Retinal pigment epithelial cell (primary cell): ENCODE results near the gene RPS16.

ENCODE experiments used
- DNase-seq: peaks from one replicate; pipeline ENCODE4 v3.0.0-alpha.2; 2010; ENCODE audit warnings: low read depth
- H3K4me3 ChIP-seq: 2 replicates; pipeline ENCODE4 v1.5.1; 2011; ENCODE audit warnings: mild to moderate bottlenecking, low read length, control low read depth, moderate library complexity
- CTCF ChIP-seq: conservative IDR thresholded peaks from 2 replicates; pipeline ENCODE4 v1.5.1; 2011; ENCODE audit warnings: low read depth, low read length, control low read depth, inconsistent platforms

The RPS16 gene

DNA sequence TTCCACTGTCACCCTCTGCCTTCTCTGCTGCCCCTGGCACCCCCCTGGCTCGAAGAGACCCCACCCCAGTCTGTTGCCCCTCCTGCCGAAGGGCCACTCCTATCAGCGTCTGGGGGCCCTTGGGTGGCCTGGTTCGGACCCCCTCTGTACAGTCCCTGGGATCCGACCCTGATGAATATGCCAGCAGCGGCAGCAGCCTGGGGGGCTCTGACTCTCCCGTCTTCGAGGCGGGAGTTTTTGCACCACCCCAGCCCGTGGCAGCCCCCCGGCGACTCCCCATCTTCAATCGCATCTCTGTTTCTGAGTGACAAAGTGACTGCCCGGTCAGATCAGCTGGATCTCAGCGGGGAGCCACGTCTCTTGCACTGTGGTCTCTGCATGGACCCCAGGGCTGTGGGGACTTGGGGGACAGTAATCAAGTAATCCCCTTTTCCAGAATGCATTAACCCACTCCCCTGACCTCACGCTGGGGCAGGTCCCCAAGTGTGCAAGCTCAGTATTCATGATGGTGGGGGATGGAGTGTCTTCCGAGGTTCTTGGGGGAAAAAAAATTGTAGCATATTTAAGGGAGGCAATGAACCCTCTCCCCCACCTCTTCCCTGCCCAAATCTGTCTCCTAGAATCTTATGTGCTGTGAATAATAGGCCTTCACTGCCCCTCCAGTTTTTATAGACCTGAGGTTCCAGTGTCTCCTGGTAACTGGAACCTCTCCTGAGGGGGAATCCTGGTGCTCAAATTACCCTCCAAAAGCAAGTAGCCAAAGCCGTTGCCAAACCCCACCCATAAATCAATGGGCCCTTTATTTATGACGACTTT, 27.1 kb downstream of the RPS16 start:
- no peak for TF ChIP-seq CTCF
- H3K4me3 ChIP-seq: peak overlapping the region; percentile 89
- DNase-seq: no peak

- TF ChIP-seq CTCF: no peak
- no peak for DNase-seq
- peak overlapping the region; percentile 89 for H3K4me3 ChIP-seq
These were observed 27.9 kb downstream of the RPS16 start for GRCh38 chr19:39407660-39408391.

- no peak for TF ChIP-seq CTCF
- no peak for DNase-seq
- peak overlapping the region; percentile 89 for H3K4me3 ChIP-seq
These were observed 28.4 kb downstream of the RPS16 start for GRCh38 chr19:39407410-39407659.

GRCh38 chr19:39406656-39407409, 28.9 kb downstream of the RPS16 start, which contains the start of gene ZFP36:
ZFP36 (plus strand) TSS chr19:39406847; CDS start chr19:39406905, 58 bp downstream.
- DNase-seq: no peak
- peak within 1 kb of the TSS; percentile 89 for H3K4me3 ChIP-seq
- TF ChIP-seq CTCF: peak; percentile 8

DNA sequence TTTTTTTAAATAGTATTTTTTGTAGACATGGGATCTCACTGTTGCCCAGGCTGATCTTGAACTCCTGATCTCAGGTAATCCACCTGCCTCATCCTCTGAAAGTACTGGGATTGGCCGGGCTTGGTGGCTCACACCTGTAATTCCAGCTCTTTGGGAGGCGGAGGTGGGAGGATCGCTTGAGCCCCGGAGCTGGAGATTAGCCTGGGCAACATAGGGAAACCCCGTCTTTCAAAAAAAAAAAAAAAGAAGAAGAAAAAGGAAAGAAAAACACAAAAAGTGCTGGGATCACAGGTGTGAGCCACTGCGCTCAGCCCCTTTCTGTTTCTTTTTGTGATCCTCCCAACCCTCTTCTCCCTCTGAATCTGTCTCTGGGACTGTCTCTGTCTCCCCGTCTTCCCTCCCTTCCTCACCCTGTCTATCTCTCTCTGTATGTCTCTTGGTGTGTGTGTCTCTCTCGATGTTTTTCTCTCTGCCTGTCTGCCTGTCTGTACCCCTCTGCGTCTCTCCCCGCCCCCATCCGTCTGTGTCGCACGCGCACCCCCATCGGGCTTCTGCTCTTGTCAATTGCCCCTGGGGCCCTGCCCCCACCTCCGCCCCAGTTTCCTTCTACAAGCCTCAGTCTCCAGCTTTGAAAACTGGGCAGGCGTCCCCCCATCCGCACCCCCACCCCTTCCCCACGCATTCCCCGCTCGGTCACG, 29.6 kb downstream of the RPS16 start:
- peak overlapping the region; percentile 89 for H3K4me3 ChIP-seq
- DNase-seq: no peak
- TF ChIP-seq CTCF: no peak

DNA sequence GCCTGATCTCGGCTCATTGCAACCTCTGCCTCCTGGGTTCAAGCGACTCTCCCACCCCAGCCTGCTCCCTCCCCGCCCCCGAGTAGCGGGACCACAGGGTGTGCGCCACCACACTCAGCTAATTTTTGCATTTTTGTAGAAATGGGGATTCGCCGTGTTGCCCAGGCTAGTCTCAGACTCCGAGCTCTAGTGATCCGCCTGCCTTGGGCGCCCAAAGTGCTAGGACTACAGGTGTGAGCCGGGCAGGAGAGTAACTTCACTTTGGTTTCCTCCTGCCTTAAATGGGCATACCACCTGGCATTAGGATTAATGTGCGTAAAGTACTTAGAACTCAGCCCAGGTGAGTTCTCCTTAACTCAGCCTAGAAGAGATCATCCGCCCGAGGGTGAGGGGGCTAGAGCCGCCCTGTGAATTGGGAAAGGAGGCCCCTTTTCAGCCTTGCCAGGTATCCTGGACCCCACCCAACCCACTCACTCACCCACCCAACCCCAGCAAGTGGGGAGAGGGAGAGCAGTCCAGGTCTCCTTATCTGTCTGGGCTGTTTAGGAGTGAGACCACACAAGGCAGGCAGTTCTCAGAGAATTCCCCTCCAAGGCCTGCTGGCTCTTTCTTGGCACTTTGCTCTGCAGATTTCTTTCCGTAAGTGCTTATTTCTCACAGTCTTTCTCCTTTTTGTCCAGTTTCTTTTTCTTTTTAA, 30.3 kb downstream of the RPS16 start:
- no peak for DNase-seq
- no peak overlapping the region for H3K4me3 ChIP-seq
- TF ChIP-seq CTCF: no peak
